ENCODE data around the gene NDUFB1. TPM values are rescaled to one million over a fixed set of nuclear protein-coding genes. Genes with fewer than 3 reads are reported as not detected.
A peak's percentile ranks its signal among the peaks of the same experiment; 100 is the strongest.

The NDUFB1 gene
- total RNA-seq, 1 experiment from 2014 or later: 32.2 TPM

GRCh38 chr14:92135269-92135668, 13.8 kb upstream of the NDUFB1 start:
- peaks cover 5% of the 10 kb centered on the region; the same call in 1 of the 2 replicates for H3K36me3 ChIP-seq (ENCODE audit: low read depth)
- ChIA-PET POLR2A (ENCODE audit: unreplicated experiment) (interaction anchor here (0.8 kb wide), 1 partner anchor 11 kb away, joined by 5 read pairs; no protein-coding TSS in a partner anchor), CTCF (no interaction called here)
- H3F3A ChIP-seq (ENCODE audit: insufficient read depth, low read depth): 0 out of 2 replicates have a peak, but pooled peaks cover 4% of the 10 kb centered on the region
- no peak overlapping the region for H3K27ac ChIP-seq
- H3K9me3 ChIP-seq (ENCODE audit: insufficient read depth, low read depth): no peaks in the 10 kb centered on the region
- TF ChIP-seq EZH2 (IDR thresholded peaks at IDR 0.05; ENCODE audit: low read depth) (no peak), CTCF (conservative IDR thresholded peaks at IDR 0.05) (peak; percentile 73)
- intact Hi-C loops (cut with micrococcal nuclease; ENCODE audit: unreplicated experiment): loop anchor here (10.0 kb wide), 1 partner anchor 320 kb away; no protein-coding TSS in a partner anchor
- H3K4me3 ChIP-seq: no peak overlapping the region
- no peaks in the 10 kb centered on the region for H3K27me3 ChIP-seq (ENCODE audit: insufficient read depth, low read depth)
- no peaks in the 10 kb centered on the region for H3K9me2 ChIP-seq (ENCODE audit: insufficient read depth)
- no peaks in the 10 kb centered on the region for H3K4me1 ChIP-seq (replicated peaks; ENCODE audit: insufficient read depth)
- H3K79me2 ChIP-seq (ENCODE audit: low read depth): no peaks in the 10 kb centered on the region
- no TSS peak for BruUV-seq (replicated peaks)
- no peak overlapping the region for H2AFZ ChIP-seq
- DNase-seq: no peak
- no peak overlapping the region for H3K4me2 ChIP-seq
- no peaks in the 10 kb centered on the region for H4K20me1 ChIP-seq (ENCODE audit: insufficient read depth)

- no peak overlapping the region for H3K4me2 ChIP-seq
- H3K4me1 ChIP-seq (replicated peaks; ENCODE audit: insufficient read depth): no peaks in the 10 kb centered on the region
- H3K27ac ChIP-seq: no peak overlapping the region
- DNase-seq: no peak
- H3K79me2 ChIP-seq (ENCODE audit: low read depth): no peaks in the 10 kb centered on the region
- TF ChIP-seq CTCF (conservative IDR thresholded peaks at IDR 0.05): no peak
- TF ChIP-seq EZH2 (IDR thresholded peaks at IDR 0.05; ENCODE audit: low read depth): no peak
- no peaks in the 10 kb centered on the region for H3K27me3 ChIP-seq (ENCODE audit: insufficient read depth, low read depth)
- H2AFZ ChIP-seq: no peak overlapping the region
- BruUV-seq (replicated peaks): no TSS peak
- H3K36me3 ChIP-seq (ENCODE audit: low read depth): peaks cover 5% of the 10 kb centered on the region; the same call in 1 of the 2 replicates
- H3K9me3 ChIP-seq (ENCODE audit: insufficient read depth, low read depth): no peaks in the 10 kb centered on the region
- intact Hi-C loops (cut with micrococcal nuclease; ENCODE audit: unreplicated experiment): loop anchor here (10.0 kb wide), 1 partner anchor 320 kb away; no protein-coding TSS in a partner anchor
- 0 out of 2 replicates have a peak, but pooled peaks cover 4% of the 10 kb centered on the region for H3F3A ChIP-seq (ENCODE audit: insufficient read depth, low read depth)
- POLR2A ChIA-PET (ENCODE audit: unreplicated experiment): no interaction called here
- H3K4me3 ChIP-seq: no peak overlapping the region
- H4K20me1 ChIP-seq (ENCODE audit: insufficient read depth): no peaks in the 10 kb centered on the region
- H3K9me2 ChIP-seq (ENCODE audit: insufficient read depth): no peaks in the 10 kb centered on the region
- CTCF ChIA-PET: no interaction called here
Observed at GRCh38 chr14:92134456-92134855, 12.9 kb upstream of the NDUFB1 start.

DNA sequence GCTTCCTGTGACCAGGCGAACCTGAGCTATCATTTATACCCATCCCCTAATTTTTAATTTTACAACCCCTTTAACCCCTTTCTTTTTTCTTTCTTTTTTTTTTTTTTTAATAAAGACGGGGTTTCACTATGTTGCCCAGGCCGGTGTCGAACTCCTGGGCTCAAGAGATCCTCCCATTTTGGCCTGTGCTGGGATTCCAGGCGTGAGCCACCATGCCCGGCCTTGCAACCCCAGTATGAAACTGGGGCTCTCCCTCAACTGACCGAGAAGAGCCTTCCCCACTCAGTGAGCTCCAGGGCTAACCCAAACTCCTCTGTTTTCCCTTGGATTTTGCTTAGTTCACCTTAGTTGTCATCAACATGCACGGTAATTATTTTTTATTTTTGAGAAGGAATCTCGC, 1.3 kb upstream of the NDUFB1 start:
- Histone ChIP-seq H3K9me2 (ENCODE audit: insufficient read depth) (no peaks in the 10 kb centered on the region), H2AFZ (peak overlapping the region; percentile 88; the same call in 1 of the 2 replicates), H4K20me1 (ENCODE audit: insufficient read depth) (no peaks in the 10 kb centered on the region), H3K4me3 (peak overlapping the region; percentile 94), H3K27ac (peak overlapping the region; percentile 81), H3F3A (ENCODE audit: insufficient read depth, low read depth) (no peaks in the 10 kb centered on the region), H3K4me1 (replicated peaks; ENCODE audit: insufficient read depth) (0 out of 2 replicates have a peak, but pooled peaks cover 10% of the 10 kb centered on the region), H3K36me3 (ENCODE audit: low read depth) (no peaks in the 10 kb centered on the region; the same call in 1 of the 2 replicates), H3K4me2 (peak overlapping the region; percentile 79), H3K9me3 (ENCODE audit: insufficient read depth, low read depth) (no peaks in the 10 kb centered on the region), H3K79me2 (ENCODE audit: low read depth) (peaks cover 26% of the 10 kb centered on the region), H3K27me3 (ENCODE audit: insufficient read depth, low read depth) (no peaks in the 10 kb centered on the region)
- ChIA-PET POLR2A (ENCODE audit: unreplicated experiment) (interaction anchor here (0.6 kb wide), 1 partner anchor 16 kb away, joined by 4 read pairs; the partner anchor contains the start of gene ATXN3), CTCF (interaction anchor here (0.6 kb wide), 1 partner anchor 92 kb away, joined by 4 read pairs; no protein-coding TSS in a partner anchor)
- no TSS peak for BruUV-seq (replicated peaks)
- DNase-seq: no peak
- intact Hi-C loops (cut with micrococcal nuclease; ENCODE audit: unreplicated experiment): no loop called here
- TF ChIP-seq CTCF (conservative IDR thresholded peaks at IDR 0.05) (no peak), EZH2 (IDR thresholded peaks at IDR 0.05; ENCODE audit: low read depth) (no peak)
